Measurements from ENCODE around the gene ARHGAP4. TPM values are rescaled to one million over a fixed set of nuclear protein-coding genes. Genes with fewer than 3 reads are reported as not detected.

ARHGAP4 gene
- total RNA-seq, 1 donor from 2014 or later, result 94.3 TPM

- DNase-seq (ENCODE audit: low spot score in 2 of 2), result no peak
- intact Hi-C loops (cut with DNase I), result no loop called here
Observed at GRCh38 chrX:153897899-153898298, 28.2 kb downstream of the ARHGAP4 start.

GRCh38 chrX:153889123-153889522 lies 36.9 kb downstream of the ARHGAP4 start:
- no peaks in the 10 kb centered on the region for H3K9me3 ChIP-seq
- intact Hi-C loops (cut with DNase I), result no loop called here
- H3K36me3 ChIP-seq, result no peaks in the 10 kb centered on the region
- DNase-seq (ENCODE audit: low spot score in 2 of 2), result no peak
- H3K27me3 ChIP-seq, result peaks cover 16% of the 10 kb centered on the region
- no peak for TF ChIP-seq CTCF (IDR thresholded peaks at IDR 0.05)
- H3K4me3 ChIP-seq, result no peak overlapping the region
- no peaks in the 10 kb centered on the region for H3K4me1 ChIP-seq
- no peak overlapping the region for H3K27ac ChIP-seq

More at GRCh38 chrX:153897899-153898298, 28.2 kb downstream of the ARHGAP4 start:
- no peak overlapping the region for H3K27ac ChIP-seq
- no peak overlapping the region for H3K4me3 ChIP-seq
- peaks cover under 1% of the 10 kb centered on the region for H3K27me3 ChIP-seq
- no peak for TF ChIP-seq CTCF (IDR thresholded peaks at IDR 0.05)
- H3K4me1 ChIP-seq, result no peaks in the 10 kb centered on the region
- H3K36me3 ChIP-seq, result no peaks in the 10 kb centered on the region
- H3K9me3 ChIP-seq, result no peaks in the 10 kb centered on the region

DNA sequence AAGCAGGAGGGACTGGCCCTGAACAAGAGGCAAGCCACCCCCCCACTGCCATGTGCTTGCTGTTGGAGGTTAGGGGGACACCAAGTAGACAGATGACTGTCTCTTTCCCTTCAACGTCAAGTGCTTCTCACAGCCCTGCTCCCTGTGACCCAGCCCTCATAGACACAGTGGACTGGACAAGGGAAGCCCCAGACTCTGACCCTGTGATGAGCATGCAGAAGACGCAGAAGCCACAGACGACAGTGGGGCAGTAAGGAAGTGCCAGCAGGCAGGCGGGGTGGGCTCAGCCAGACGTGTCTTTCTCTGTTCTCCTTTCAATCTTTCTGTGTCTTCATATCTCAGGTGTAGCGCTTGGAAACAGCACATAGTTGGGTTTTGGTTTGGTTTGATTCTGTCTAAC lies 37.7 kb downstream of the ARHGAP4 start:
- intact Hi-C loops (cut with DNase I), result no loop called here
- Histone ChIP-seq H3K27me3 (peaks cover 16% of the 10 kb centered on the region), H3K4me1 (no peaks in the 10 kb centered on the region), H3K27ac (no peak overlapping the region), H3K4me3 (no peak overlapping the region), H3K36me3 (no peaks in the 10 kb centered on the region), H3K9me3 (no peaks in the 10 kb centered on the region)
- TF ChIP-seq CTCF (IDR thresholded peaks at IDR 0.05), result no peak
- DNase-seq (ENCODE audit: low spot score in 2 of 2), result no peak

- TF ChIP-seq CTCF (IDR thresholded peaks at IDR 0.05), result no peak
- no peak for DNase-seq (ENCODE audit: low spot score in 2 of 2)
- Histone ChIP-seq H3K27ac (no peak overlapping the region), H3K27me3 (peaks cover 12% of the 10 kb centered on the region), H3K4me3 (no peak overlapping the region), H3K36me3 (no peaks in the 10 kb centered on the region), H3K4me1 (no peaks in the 10 kb centered on the region), H3K9me3 (no peaks in the 10 kb centered on the region)
- intact Hi-C loops (cut with DNase I), result no loop called here
Observed at GRCh38 chrX:153887385-153887784, 38.7 kb downstream of the ARHGAP4 start.

GRCh38 chrX:153886915-153887314 lies 39.1 kb downstream of the ARHGAP4 start:
- intact Hi-C loops (cut with DNase I), result no loop called here
- DNase-seq (ENCODE audit: low spot score in 2 of 2), result no peak
- no peaks in the 10 kb centered on the region for H3K9me3 ChIP-seq
- no peak for TF ChIP-seq CTCF (IDR thresholded peaks at IDR 0.05)
- H3K36me3 ChIP-seq, result no peaks in the 10 kb centered on the region
- peaks cover 12% of the 10 kb centered on the region for H3K27me3 ChIP-seq
- no peak overlapping the region for H3K27ac ChIP-seq
- no peak overlapping the region for H3K4me3 ChIP-seq
- no peaks in the 10 kb centered on the region for H3K4me1 ChIP-seq
